HEK293 (cell line): Measurements from ENCODE around the gene RHOBTB3.

Experiments
- CTCF ChIA-PET: fragments of 350-600 bp; formaldehyde crosslinking; extraction: SDS; loops from one replicate; lab custom pipeline; 2021; ENCODE audit warnings: antibody characterized with exemption; lab: Yijun Ruan, JAX
- POLR2A ChIA-PET: fragments of 300-600 bp; formaldehyde crosslinking; extraction: SDS; loops from one replicate; lab custom pipeline; 2020; ENCODE audit warnings: antibody characterized with exemption, inconsistent platforms; lab: Yijun Ruan, JAX
- H3K27ac ChIP-seq: fragments of 200-500 bp; sonication (Bioruptor generic); 2 replicates; pipeline ENCODE4 v1.5.1; 2014; ENCODE audit warnings: low read depth, low read length, control low read depth, inconsistent platforms; ENCODE audit errors: extremely low read depth
- H3K36me3 ChIP-seq, 2 experiments: fragments of 200-500 bp in 1 of 2; sonication (Bioruptor generic) in 1 of 2; 1 replicate in 1 of 2; 2 replicates in 1 of 2; pipeline ENCODE4 v1.5.1; 2014 to 2017; ENCODE audit warnings: inconsistent platforms in 2 of 2, low read length in 2 of 2; ENCODE audit not compliant: control insufficient read depth in 2 of 2, insufficient read depth in 1 of 2
- H3K4me1 ChIP-seq: fragments of 200-500 bp; sonication (Bioruptor generic); 2 replicates; pipeline ENCODE4 v1.5.1; 2014; ENCODE audit warnings: mild to moderate bottlenecking, low read length, inconsistent platforms; ENCODE audit not compliant: control insufficient read depth, insufficient read depth
- H3K4me3 ChIP-seq: 2 replicates; pipeline ENCODE4 v1.5.1; 2011; ENCODE audit warnings: low read depth, mild to moderate bottlenecking, control low read depth, low read length, moderate library complexity
- H3K9me3 ChIP-seq: fragments of 200-500 bp; sonication (Bioruptor generic); 2 replicates; pipeline ENCODE4 v1.5.1; 2014; ENCODE audit warnings: low read depth, low read length, inconsistent platforms; ENCODE audit not compliant: control insufficient read depth, insufficient read depth
- HOXD13 ChIP-seq: sonication (generic); formaldehyde crosslinking; IDR thresholded peaks from 2 replicates; pipeline ENCODE4 v1.8.0; 2022; ENCODE audit warnings: missing genetic modification reagents, borderline replicate concordance
- ZBTB1 ChIP-seq: fragments of 450-650 bp; formaldehyde crosslinking; IDR thresholded peaks from 2 replicates; pipeline ENCODE4 v1.5.1; 2016; ENCODE audit warnings: missing biosample characterization, missing genetic modification characterization
- ZFP3 ChIP-seq: fragments of 450-650 bp; formaldehyde crosslinking; IDR thresholded peaks from 2 replicates; pipeline ENCODE4 v1.5.1; 2016; ENCODE audit warnings: low read depth, missing biosample characterization, missing genetic modification characterization
- ZFP37 ChIP-seq: fragments of 450-650 bp; formaldehyde crosslinking; IDR thresholded peaks from 2 replicates; pipeline ENCODE4 v1.5.1; 2016; ENCODE audit warnings: missing biosample characterization, missing genetic modification characterization
- ZNF155 ChIP-seq: fragments of 450-650 bp; formaldehyde crosslinking; IDR thresholded peaks from 2 replicates; pipeline ENCODE4 v1.5.1; 2016; ENCODE audit warnings: missing biosample characterization, missing genetic modification characterization
- ZNF175 ChIP-seq: fragments of 450-650 bp; formaldehyde crosslinking; IDR thresholded peaks from 2 replicates; pipeline ENCODE4 v1.5.1; 2016; ENCODE audit warnings: missing biosample characterization, missing genetic modification characterization
- ZNF350 ChIP-seq: fragments of 450-650 bp; formaldehyde crosslinking; IDR thresholded peaks from 2 replicates; pipeline ENCODE4 v1.5.0; 2017; ENCODE audit warnings: missing biosample characterization, mild to moderate bottlenecking, missing genetic modification characterization
- ZNF354C ChIP-seq: fragments of 450-650 bp; formaldehyde crosslinking; IDR thresholded peaks from 2 replicates; pipeline ENCODE4 v1.5.1; 2016; ENCODE audit warnings: missing biosample characterization, missing genetic modification characterization, low read depth, borderline replicate concordance
- ZNF394 ChIP-seq: fragments of 450-650 bp; formaldehyde crosslinking; IDR thresholded peaks from 2 replicates; pipeline ENCODE4 v1.5.1; 2016; ENCODE audit warnings: missing biosample characterization, missing genetic modification characterization, mild to moderate bottlenecking, moderate library complexity, borderline replicate concordance
- ZNF529 ChIP-seq: fragments of 450-650 bp; formaldehyde crosslinking; IDR thresholded peaks from 2 replicates; pipeline ENCODE4 v1.5.1; 2017; ENCODE audit warnings: missing genetic modification characterization, missing biosample characterization; ENCODE audit not compliant: insufficient replicate concordance
- ZNF558 ChIP-seq: fragments of 450-650 bp; formaldehyde crosslinking; IDR thresholded peaks from 2 replicates; pipeline ENCODE4 v1.5.1; 2016; ENCODE audit warnings: missing biosample characterization, missing genetic modification characterization
- ZNF560 ChIP-seq: fragments of 450-650 bp; formaldehyde crosslinking; IDR thresholded peaks from 2 replicates; pipeline ENCODE4 v1.5.1; 2017; ENCODE audit warnings: missing biosample characterization, missing genetic modification characterization, borderline replicate concordance
- ZNF610 ChIP-seq: fragments of 450-650 bp; formaldehyde crosslinking; IDR thresholded peaks from 2 replicates; pipeline ENCODE4 v1.5.1; 2016; ENCODE audit warnings: missing biosample characterization, missing genetic modification characterization, borderline replicate concordance
- ZNF658 ChIP-seq: fragments of 450-650 bp; formaldehyde crosslinking; IDR thresholded peaks from 2 replicates; pipeline ENCODE4; 2016; ENCODE audit warnings: missing biosample characterization, missing genetic modification characterization
- ZNF664 ChIP-seq: fragments of 450-650 bp; formaldehyde crosslinking; IDR thresholded peaks from 2 replicates; pipeline ENCODE4 v1.5.1; 2016; ENCODE audit warnings: missing biosample characterization, missing genetic modification characterization
- ZNF791 ChIP-seq: fragments of 450-650 bp; formaldehyde crosslinking; IDR thresholded peaks from 2 replicates; pipeline ENCODE4 v1.5.1; 2016; ENCODE audit warnings: missing biosample characterization, missing genetic modification characterization
- ZSCAN23 ChIP-seq: fragments of 450-650 bp; formaldehyde crosslinking; IDR thresholded peaks from 2 replicates; pipeline ENCODE4 v1.5.1; 2016; ENCODE audit warnings: missing biosample characterization, missing genetic modification characterization
- TF ChIP-seq, protein P1 (sequence below): fragments of 450-650 bp; formaldehyde crosslinking; IDR thresholded peaks from 2 replicates; pipeline ENCODE4 v1.5.1; 2017; ENCODE audit warnings: missing biosample characterization, missing genetic modification characterization
- TF ChIP-seq, protein P2 (sequence below): fragments of 450-650 bp; formaldehyde crosslinking; IDR thresholded peaks from 2 replicates; pipeline ENCODE4 v1.5.1; 2016; ENCODE audit warnings: missing biosample characterization, missing genetic modification characterization
- TF ChIP-seq, protein P3 (sequence below): fragments of 450-650 bp; formaldehyde crosslinking; IDR thresholded peaks from 2 replicates; pipeline ENCODE4 v1.5.1; 2016; ENCODE audit warnings: missing biosample characterization, missing genetic modification characterization

RHOBTB3 gene

DNA sequence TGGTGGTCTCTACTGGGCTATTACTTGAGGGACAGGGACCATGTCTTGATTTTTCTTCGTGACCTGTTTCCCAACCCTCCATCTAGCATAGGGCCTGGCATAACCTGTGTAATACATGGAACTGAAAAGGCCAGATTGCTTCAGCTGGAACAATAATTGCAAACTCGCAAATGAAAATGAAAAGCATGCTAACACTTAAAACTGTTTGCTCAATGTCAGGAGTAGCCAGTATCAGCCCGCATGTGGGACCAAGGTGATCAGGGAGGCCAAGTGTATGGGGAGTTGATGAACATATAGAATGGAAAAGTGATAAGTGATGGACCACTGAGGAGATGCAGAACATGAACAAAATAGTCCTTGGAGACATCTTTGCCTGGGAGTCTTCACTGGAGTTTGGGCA lies 66.2 kb downstream of the RHOBTB3 start:
- CTCF ChIA-PET: interaction anchor here (0.6 to 1.6 kb wide), 3 partner anchors 10 to 803 kb away, joined by 3 to 6 read pairs (median 4); no protein-coding TSS in a partner anchor
- Histone ChIP-seq H3K4me3 (no peak overlapping the region), H3K9me3 (no peaks in the 10 kb centered on the region), H3K36me3 (peaks cover 8 to 17% of the 10 kb centered on the region in 2 experiments), H3K4me1 (no peaks in the 10 kb centered on the region), H3K27ac (no peak overlapping the region)
- TF ChIP-seq, protein P1, sequence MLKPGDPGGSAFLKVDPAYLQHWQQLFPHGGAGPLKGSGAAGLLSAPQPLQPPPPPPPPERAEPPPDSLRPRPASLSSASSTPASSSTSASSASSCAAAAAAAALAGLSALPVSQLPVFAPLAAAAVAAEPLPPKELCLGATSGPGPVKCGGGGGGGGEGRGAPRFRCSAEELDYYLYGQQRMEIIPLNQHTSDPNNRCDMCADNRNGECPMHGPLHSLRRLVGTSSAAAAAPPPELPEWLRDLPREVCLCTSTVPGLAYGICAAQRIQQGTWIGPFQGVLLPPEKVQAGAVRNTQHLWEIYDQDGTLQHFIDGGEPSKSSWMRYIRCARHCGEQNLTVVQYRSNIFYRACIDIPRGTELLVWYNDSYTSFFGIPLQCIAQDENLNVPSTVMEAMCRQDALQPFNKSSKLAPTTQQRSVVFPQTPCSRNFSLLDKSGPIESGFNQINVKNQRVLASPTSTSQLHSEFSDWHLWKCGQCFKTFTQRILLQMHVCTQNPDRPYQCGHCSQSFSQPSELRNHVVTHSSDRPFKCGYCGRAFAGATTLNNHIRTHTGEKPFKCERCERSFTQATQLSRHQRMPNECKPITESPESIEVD (tag by site-specific recombination): no peak
- no peak for TF ChIP-seq ZNF664 (tag by site-specific recombination)
- POLR2A ChIA-PET: no interaction called here

DNA sequence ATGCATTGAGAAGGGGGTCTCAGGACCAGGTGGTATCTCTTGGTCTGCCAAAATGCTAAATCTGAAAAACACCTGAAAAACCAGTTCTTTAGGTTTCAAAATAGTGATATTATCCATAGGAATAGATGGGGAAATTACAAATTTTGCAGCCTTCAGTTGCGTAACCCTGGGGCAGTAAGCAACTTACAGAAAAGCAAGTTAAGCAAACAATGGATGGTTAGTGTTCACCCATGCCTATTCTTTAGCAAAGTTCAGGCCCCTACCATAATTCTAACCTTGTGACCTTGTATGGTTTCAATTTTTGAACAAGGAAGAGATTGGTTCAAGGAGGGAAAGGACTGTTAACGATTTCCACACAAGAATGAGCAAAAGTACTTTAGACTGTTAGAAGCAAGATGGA lies 66.9 kb downstream of the RHOBTB3 start:
- TF ChIP-seq ZSCAN23 (tag by site-specific recombination) (no peak), ZNF560 (tag by site-specific recombination) (no peak), ZNF529 (no peak), ZNF155 (tag by site-specific recombination) (no peak), ZNF610 (tag by site-specific recombination) (no peak), ZNF350 (no peak), ZNF394 (no peak), ZNF791 (tag by site-specific recombination) (no peak), ZNF658 (tag by site-specific recombination) (no peak), ZNF354C (tag by site-specific recombination) (no peak), ZNF558 (no peak), ZBTB1 (no peak), ZFP3 (tag by site-specific recombination) (no peak), ZFP37 (tag by site-specific recombination) (no peak), ZNF175 (no peak), HOXD13 (CRISPR knock-in tag) (no peak)
- TF ChIP-seq, protein P2, sequence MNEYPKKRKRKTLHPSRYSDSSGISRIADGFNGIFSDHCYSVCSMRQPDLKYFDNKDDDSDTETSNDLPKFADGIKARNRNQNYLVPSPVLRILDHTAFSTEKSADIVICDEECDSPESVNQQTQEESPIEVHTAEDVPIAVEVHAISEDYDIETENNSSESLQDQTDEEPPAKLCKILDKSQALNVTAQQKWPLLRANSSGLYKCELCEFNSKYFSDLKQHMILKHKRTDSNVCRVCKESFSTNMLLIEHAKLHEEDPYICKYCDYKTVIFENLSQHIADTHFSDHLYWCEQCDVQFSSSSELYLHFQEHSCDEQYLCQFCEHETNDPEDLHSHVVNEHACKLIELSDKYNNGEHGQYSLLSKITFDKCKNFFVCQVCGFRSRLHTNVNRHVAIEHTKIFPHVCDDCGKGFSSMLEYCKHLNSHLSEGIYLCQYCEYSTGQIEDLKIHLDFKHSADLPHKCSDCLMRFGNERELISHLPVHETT (tag by site-specific recombination): no peak
- TF ChIP-seq, protein P3, sequence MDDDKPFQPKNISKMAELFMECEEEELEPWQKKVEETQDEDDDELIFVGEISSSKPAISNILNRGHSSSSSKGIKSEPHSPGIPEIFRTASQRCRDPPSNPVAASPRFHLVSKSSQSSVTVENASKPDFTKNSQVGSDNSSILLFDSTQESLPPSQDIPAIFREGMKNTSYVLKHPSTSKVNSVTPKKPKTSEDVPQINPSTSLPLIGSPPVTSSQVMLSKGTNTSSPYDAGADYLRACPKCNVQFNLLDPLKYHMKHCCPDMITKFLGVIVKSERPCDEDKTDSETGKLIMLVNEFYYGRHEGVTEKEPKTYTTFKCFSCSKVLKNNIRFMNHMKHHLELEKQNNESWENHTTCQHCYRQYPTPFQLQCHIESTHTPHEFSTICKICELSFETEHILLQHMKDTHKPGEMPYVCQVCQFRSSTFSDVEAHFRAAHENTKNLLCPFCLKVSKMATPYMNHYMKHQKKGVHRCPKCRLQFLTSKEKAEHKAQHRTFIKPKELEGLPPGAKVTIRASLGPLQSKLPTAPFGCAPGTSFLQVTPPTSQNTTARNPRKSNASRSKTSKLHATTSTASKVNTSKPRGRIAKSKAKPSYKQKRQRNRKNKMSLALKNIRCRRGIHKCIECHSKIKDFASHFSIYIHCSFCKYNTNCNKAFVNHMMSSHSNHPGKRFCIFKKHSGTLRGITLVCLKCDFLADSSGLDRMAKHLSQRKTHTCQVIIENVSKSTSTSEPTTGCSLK (tag by site-specific recombination): no peak
- TF ChIP-seq, all 188 proteins: peak for 0
- Histone ChIP-seq H3K36me3 (peaks cover 8 to 13% of the 10 kb centered on the region in 2 experiments), H3K27ac (no peak overlapping the region), H3K4me1 (no peaks in the 10 kb centered on the region), H3K9me3 (no peaks in the 10 kb centered on the region), H3K4me3 (no peak overlapping the region)
- CTCF ChIA-PET: no interaction called here
- POLR2A ChIA-PET: no interaction called here
